ENCODE results near the gene SNAP25. TPM values are rescaled to one million over a fixed set of nuclear protein-coding genes. Genes with fewer than 3 reads are reported as not detected.

Gene SNAP25
- total RNA-seq, 2 experiments from 2014 or later: 0.18 to 0.23 TPM

GRCh38 chr20:10225439-10226060 is 6.9 kb downstream of the SNAP25 start:
- ChIA-PET CTCF (interaction anchor here (1.4 kb wide), 1 partner anchor 247 kb away, joined by 4 read pairs; no protein-coding TSS in a partner anchor), POLR2A (no interaction called here)
- no peaks in the 10 kb centered on the region for H3K9me3 Mint-ChIP-seq
- no peak for DNase-seq
- no peak overlapping the region for H3K27ac Mint-ChIP-seq
- no peaks in the 10 kb centered on the region for H3K4me1 Mint-ChIP-seq
- no peak overlapping the region for H3K4me3 Mint-ChIP-seq
- peaks cover 1% of the 10 kb centered on the region for H3K27me3 Mint-ChIP-seq
- H3K36me3 Mint-ChIP-seq (ENCODE audit: low read depth): no peaks in the 10 kb centered on the region

DNA sequence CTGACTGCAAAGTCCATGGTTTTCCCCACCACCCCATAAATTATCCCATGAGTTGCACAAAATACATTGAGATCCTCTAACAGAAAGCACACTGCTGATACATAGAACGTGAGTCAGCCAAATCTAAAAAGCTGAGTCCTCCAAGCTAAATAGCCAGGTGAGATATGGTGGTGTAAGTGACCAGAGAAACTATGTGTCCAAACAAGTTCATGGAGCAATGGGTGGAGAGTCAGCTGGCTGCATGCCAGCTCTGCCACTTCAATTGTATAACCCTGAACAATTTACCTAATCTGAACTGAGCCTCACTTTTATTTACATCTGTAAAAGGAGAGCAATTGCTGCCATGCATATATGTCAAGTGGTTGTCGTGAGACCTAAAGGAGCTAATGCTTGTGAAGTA is 9.7 kb downstream of the SNAP25 start:
- ChIA-PET CTCF (no interaction called here), POLR2A (no interaction called here)
- no peaks in the 10 kb centered on the region for H3K4me1 Mint-ChIP-seq
- no peak overlapping the region for H3K27ac Mint-ChIP-seq
- no peak for DNase-seq
- no peaks in the 10 kb centered on the region for H3K9me3 Mint-ChIP-seq
- H3K27me3 Mint-ChIP-seq: peaks cover 1% of the 10 kb centered on the region
- no peaks in the 10 kb centered on the region for H3K36me3 Mint-ChIP-seq (ENCODE audit: low read depth)
- H3K4me3 Mint-ChIP-seq: no peak overlapping the region

- CTCF ChIA-PET: no interaction called here
- H3K27me3 Mint-ChIP-seq: peaks cover 1% of the 10 kb centered on the region
- no peak for DNase-seq
- no peaks in the 10 kb centered on the region for H3K4me1 Mint-ChIP-seq
- POLR2A ChIA-PET: no interaction called here
- no peaks in the 10 kb centered on the region for H3K36me3 Mint-ChIP-seq (ENCODE audit: low read depth)
- H3K27ac Mint-ChIP-seq: no peak overlapping the region
- H3K9me3 Mint-ChIP-seq: no peaks in the 10 kb centered on the region
- H3K4me3 Mint-ChIP-seq: no peak overlapping the region
These were observed 12.7 kb downstream of the SNAP25 start for GRCh38 chr20:10231290-10231689.

DNA sequence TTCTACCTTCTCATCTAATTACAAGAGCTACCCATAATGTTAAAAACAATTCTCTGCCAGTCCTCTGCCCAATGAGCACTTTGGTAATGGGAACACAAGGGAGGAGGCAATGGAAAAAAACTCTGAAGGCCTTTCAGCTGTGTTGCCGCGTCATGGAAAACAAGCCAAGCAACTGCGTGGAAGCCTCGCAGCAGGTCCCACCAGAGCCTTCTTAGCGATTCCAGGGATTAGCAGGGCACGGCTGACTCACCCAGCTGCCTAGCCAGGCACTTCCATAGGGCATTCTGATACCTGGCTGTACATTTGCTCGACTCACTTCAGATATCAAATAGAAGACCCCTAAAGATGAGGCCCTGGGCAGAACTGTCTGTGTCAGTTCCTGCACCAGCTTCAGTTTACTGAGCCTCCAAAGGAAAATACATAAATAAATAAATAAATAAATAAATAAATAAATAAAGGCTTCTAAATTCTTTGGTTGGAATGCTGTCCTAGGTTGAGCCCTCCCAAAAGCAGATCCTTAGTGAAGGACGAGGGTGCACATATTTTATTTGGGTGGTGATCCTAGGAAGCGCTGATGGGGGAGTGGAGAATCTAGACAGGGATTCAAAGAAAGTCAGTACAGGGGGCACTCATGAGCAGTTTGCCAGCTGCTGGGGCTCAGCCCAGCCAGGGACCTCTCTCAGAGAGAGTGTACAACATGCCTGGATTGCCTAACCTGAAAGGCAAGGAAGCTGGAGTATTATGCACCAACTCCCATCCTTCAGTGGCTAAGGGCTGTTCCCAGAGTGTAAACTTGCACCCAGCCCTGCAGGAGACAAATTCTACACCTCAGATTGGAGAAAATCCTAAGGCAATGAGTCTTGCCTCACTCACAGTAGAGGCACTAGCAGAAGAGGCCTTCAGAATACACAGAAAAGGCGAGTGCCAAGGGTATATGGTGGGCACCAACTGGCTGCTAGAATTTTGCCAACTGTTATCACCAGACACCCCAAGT is 18.2 kb downstream of the SNAP25 start:
- no peak for DNase-seq
- no peaks in the 10 kb centered on the region for H3K4me1 Mint-ChIP-seq
- ChIA-PET CTCF (no interaction called here), POLR2A (interaction anchor here (0.6 kb wide), 1 partner anchor 93 kb away, joined by 3 read pairs; no protein-coding TSS in a partner anchor)
- H3K9me3 Mint-ChIP-seq: no peaks in the 10 kb centered on the region
- H3K4me3 Mint-ChIP-seq: no peak overlapping the region
- H3K27me3 Mint-ChIP-seq: no peaks in the 10 kb centered on the region
- H3K36me3 Mint-ChIP-seq (ENCODE audit: low read depth): no peaks in the 10 kb centered on the region
- no peak overlapping the region for H3K27ac Mint-ChIP-seq

- Mint-ChIP-seq H3K27ac (no peak overlapping the region), H3K4me3 (no peak overlapping the region), H3K9me3 (no peaks in the 10 kb centered on the region), H3K4me1 (no peaks in the 10 kb centered on the region), H3K27me3 (no peaks in the 10 kb centered on the region), H3K36me3 (ENCODE audit: low read depth) (no peaks in the 10 kb centered on the region)
- no peak for DNase-seq
- ChIA-PET POLR2A (no interaction called here), CTCF (no interaction called here)
These were observed 21.3 kb downstream of the SNAP25 start for GRCh38 chr20:10239954-10240353.

- H3K27ac Mint-ChIP-seq: no peak overlapping the region
- ChIA-PET CTCF (no interaction called here), POLR2A (no interaction called here)
- H3K4me3 Mint-ChIP-seq: no peak overlapping the region
- H3K9me3 Mint-ChIP-seq: no peaks in the 10 kb centered on the region
- no peaks in the 10 kb centered on the region for H3K27me3 Mint-ChIP-seq
- no peaks in the 10 kb centered on the region for H3K36me3 Mint-ChIP-seq (ENCODE audit: low read depth)
- no peaks in the 10 kb centered on the region for H3K4me1 Mint-ChIP-seq
- no peak for DNase-seq
These were observed 22.0 kb downstream of the SNAP25 start for GRCh38 chr20:10240655-10241054.

DNA sequence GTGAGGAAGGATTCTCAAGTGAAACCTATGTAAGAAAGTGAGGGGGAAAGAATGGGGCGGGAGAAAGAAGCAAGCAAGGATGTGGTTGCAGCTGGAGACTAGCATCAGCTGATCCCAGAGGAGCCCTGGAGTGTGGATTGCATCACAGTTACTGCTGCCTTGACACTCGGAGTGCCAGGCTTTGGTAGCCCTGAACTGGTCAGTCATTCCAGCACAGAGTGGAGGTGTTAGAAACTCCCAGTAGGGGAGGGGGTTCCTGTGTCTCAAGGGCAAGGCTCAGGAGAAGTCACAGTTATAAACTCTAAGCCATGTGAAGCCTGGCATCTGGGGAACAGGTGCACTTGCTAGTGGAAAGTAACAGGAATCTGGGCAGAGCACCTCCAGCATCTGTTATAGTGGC is 23.5 kb downstream of the SNAP25 start:
- ChIA-PET POLR2A (no interaction called here), CTCF (no interaction called here)
- Mint-ChIP-seq H3K4me3 (no peak overlapping the region), H3K4me1 (no peaks in the 10 kb centered on the region), H3K27ac (no peak overlapping the region), H3K9me3 (no peaks in the 10 kb centered on the region), H3K27me3 (no peaks in the 10 kb centered on the region), H3K36me3 (ENCODE audit: low read depth) (no peaks in the 10 kb centered on the region)
- DNase-seq: no peak

- H3K9me3 Mint-ChIP-seq: no peaks in the 10 kb centered on the region
- DNase-seq: no peak
- CTCF ChIA-PET: no interaction called here
These were observed 28.8 kb downstream of the SNAP25 start for GRCh38 chr20:10247440-10247839.

GRCh38 chr20:10249048-10249770 is 30.6 kb downstream of the SNAP25 start:
- no peaks in the 10 kb centered on the region for H3K27me3 Mint-ChIP-seq
- no peaks in the 10 kb centered on the region for H3K9me3 Mint-ChIP-seq
- ChIA-PET CTCF (no interaction called here), POLR2A (no interaction called here)
- no peaks in the 10 kb centered on the region for H3K4me1 Mint-ChIP-seq
- H3K4me3 Mint-ChIP-seq: no peak overlapping the region
- H3K27ac Mint-ChIP-seq: no peak overlapping the region
- DNase-seq: no peak
- H3K36me3 Mint-ChIP-seq (ENCODE audit: low read depth): no peaks in the 10 kb centered on the region

More at GRCh38 chr20:10247440-10247839, 28.8 kb downstream of the SNAP25 start:
- Mint-ChIP-seq H3K4me3 (no peak overlapping the region), H3K36me3 (ENCODE audit: low read depth) (no peaks in the 10 kb centered on the region), H3K27ac (no peak overlapping the region), H3K4me1 (no peaks in the 10 kb centered on the region), H3K27me3 (no peaks in the 10 kb centered on the region)
- POLR2A ChIA-PET: no interaction called here

DNA sequence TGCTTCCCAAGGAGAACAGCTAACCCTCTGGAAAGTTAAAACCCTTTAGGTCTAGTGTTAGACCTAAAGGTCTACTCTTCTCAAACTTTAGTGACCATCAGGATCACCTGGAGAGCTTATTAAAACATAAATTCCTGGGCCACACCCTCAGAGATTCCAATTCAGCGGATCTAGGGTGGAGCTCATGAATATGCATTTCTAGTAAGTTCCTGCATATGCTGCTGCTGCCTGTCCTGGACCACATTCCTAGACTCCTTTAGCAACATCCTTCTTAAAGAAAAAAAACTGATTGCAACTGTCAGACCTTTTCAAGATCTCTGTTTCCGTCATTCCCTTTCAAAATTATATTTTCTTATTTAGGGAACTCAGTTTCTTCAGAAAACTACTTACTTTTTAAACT is 31.2 kb downstream of the SNAP25 start:
- POLR2A ChIA-PET: no interaction called here
- CTCF ChIA-PET: no interaction called here
- Mint-ChIP-seq H3K9me3 (no peaks in the 10 kb centered on the region), H3K27ac (no peak overlapping the region), H3K4me1 (no peaks in the 10 kb centered on the region), H3K27me3 (no peaks in the 10 kb centered on the region), H3K4me3 (no peak overlapping the region), H3K36me3 (ENCODE audit: low read depth) (no peaks in the 10 kb centered on the region)
- no peak for DNase-seq

GRCh38 chr20:10250902-10251301 is 32.3 kb downstream of the SNAP25 start:
- no peak for DNase-seq
- H3K4me1 Mint-ChIP-seq: no peaks in the 10 kb centered on the region
- no peaks in the 10 kb centered on the region for H3K27me3 Mint-ChIP-seq
- ChIA-PET CTCF (no interaction called here), POLR2A (no interaction called here)
- H3K36me3 Mint-ChIP-seq (ENCODE audit: low read depth): no peaks in the 10 kb centered on the region
- no peaks in the 10 kb centered on the region for H3K9me3 Mint-ChIP-seq
- H3K27ac Mint-ChIP-seq: no peak overlapping the region
- H3K4me3 Mint-ChIP-seq: no peak overlapping the region

DNA sequence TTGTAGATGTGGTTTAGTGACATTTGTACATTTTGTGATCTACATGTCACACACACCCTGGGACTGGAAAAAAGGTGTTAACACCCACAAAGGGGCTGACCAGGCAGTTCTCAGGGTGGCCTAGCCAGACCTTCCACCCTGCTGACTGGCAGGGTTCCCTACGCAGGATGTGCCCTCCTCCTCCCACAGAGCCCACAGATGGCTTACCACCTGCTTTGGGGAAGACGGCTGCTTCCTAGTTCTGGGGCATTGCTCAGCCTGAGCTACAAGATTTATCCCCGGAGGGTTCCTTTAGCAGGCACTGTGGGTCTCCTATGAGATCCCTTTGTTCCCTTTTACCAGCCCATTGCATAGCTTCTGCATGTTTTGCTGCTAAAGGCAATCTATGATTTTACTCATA is 35.1 kb downstream of the SNAP25 start:
- no peaks in the 10 kb centered on the region for H3K36me3 Mint-ChIP-seq (ENCODE audit: low read depth)
- ChIA-PET POLR2A (no interaction called here), CTCF (no interaction called here)
- DNase-seq: no peak
- H3K9me3 Mint-ChIP-seq: no peaks in the 10 kb centered on the region
- H3K27ac Mint-ChIP-seq: no peak overlapping the region
- H3K4me1 Mint-ChIP-seq: no peaks in the 10 kb centered on the region
- no peaks in the 10 kb centered on the region for H3K27me3 Mint-ChIP-seq
- H3K4me3 Mint-ChIP-seq: no peak overlapping the region

DNA sequence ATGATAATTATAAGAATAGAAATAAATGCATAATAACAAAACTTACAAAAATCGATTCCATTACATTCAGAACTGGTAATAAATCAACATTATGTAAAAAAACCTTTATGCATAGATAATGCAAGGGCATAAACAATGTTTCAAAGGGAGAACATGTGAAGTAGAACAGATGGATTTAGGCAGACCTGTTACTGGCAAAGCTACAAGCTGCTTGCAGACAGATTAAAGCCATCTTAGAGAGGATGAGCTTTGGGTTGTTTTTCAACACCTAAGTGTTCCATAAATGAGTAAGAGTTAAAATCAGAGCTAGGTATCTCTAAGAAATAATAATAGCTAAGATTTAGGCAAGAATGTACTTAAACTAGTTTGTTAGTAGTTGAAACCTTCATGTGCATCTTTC is 37.2 kb downstream of the SNAP25 start:
- Mint-ChIP-seq H3K4me3 (no peak overlapping the region), H3K27ac (no peak overlapping the region), H3K27me3 (no peaks in the 10 kb centered on the region), H3K9me3 (no peaks in the 10 kb centered on the region), H3K36me3 (ENCODE audit: low read depth) (no peaks in the 10 kb centered on the region), H3K4me1 (no peaks in the 10 kb centered on the region)
- ChIA-PET CTCF (no interaction called here), POLR2A (no interaction called here)
- no peak for DNase-seq
